Lower leg skin (tissue), 4 donors: ENCODE results near the gene TP53RK. TPM values are rescaled to one million over a fixed set of nuclear protein-coding genes. Genes with fewer than 3 reads are reported as not detected.

ENCODE experiments used
- DNase-seq, 2 donors: peaks; one replicate each; pipeline ENCODE4 v3.0.0-alpha.2; 2019; ENCODE audit warnings: low spot score in 2 of 2
- H3K4me3 ChIP-seq: fragments of 200-600 bp; sonication (generic); 2 replicates; pipeline ENCODE4 v1.5.1; 2017; ENCODE audit warnings: mild to moderate bottlenecking, low read depth; ENCODE audit not compliant: poor library complexity, severe bottlenecking
- CTCF ChIP-seq, 3 donors: fragments of 450-650 bp; IDR thresholded peaks; one replicate each; pipeline ENCODE4 v1.5.1; 2016; ENCODE audit warnings: antibody characterized with exemption in 3 of 3, mild to moderate bottlenecking in 3 of 3, moderate library complexity in 2 of 3
- POLR2A ChIP-seq, 2 donors: fragments of 450-650 bp; IDR thresholded peaks; one replicate each; pipeline ENCODE4 v1.6.1; 2016 to 2017; ENCODE audit warnings: antibody characterized with exemption in 2 of 2, mild to moderate bottlenecking in 1 of 2, moderate library complexity in 1 of 2
- WGBS, 2 donors: methylation state at CpG; one replicate each; pipeline ENCODE4 v1.1.5; 2018; 5-methylcytosine and 5-hydroxymethylcytosine counted together
- intact Hi-C: fragments of 100-400 bp; cut with DNase I; formaldehyde crosslinking; loops from one replicate; pipeline ENCODE4 v1.15.0; 2023; ENCODE audit warnings: low total_unique reads
- total RNA-seq, 4 donors: library from RNA; depleted of rRNA; stranded (reverse); fragments of >200 nt; gene quantifications; one replicate each; pipeline ENCODE4 v1.1.0, GENCODE V29; 2016

TP53RK gene
- total RNA-seq, 4 donors from 2014 or later, result 19.5 to 28.6 (median 24.0) TPM

DNA sequence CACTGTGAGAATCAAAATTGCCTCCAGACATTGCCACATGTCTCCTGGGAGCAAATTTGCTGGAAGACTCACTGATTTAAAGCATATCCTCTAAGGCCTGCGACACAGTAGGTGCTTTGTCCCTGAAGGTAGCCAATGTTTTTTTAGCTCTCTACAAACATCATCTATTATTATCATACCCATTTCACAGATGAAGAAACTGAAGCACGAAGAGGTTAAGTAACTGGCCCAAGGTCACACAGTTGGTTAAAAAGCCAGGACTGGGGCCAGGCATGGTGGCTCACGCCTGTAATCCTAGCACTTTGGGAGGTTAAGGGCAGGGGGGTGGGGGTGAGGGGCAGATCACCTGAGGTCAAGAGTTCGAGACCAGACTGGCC lies 50.4 kb downstream of the TP53RK start:
- TF ChIP-seq CTCF (IDR thresholded peaks at IDR 0.05) (no peak), POLR2A (IDR thresholded peaks at IDR 0.05) (no peak)
- DNase-seq, result peak in 1 of 2 donors; percentile 17
- intact Hi-C loops, result no loop called here
- H3K4me3 ChIP-seq, result no peak overlapping the region
- WGBS, 2 donors, result 89 to 95% methylated on average over 4 of the region's 4 CpGs

- 79 to 82% methylated on average over 17 to 18 of the region's 18 CpGs for WGBS, 2 donors
- intact Hi-C loops, result no loop called here
- H3K4me3 ChIP-seq, result no peak overlapping the region
- DNase-seq, result peak in 1 of 2 donors; percentile 79
- TF ChIP-seq POLR2A (IDR thresholded peaks at IDR 0.05), result no peak
Measured at GRCh38 chr20:46638134-46638897, 50.9 kb downstream of the TP53RK start.

- TF ChIP-seq CTCF (IDR thresholded peaks at IDR 0.05) (no peak), POLR2A (IDR thresholded peaks at IDR 0.05) (no peak)
- no peak overlapping the region for H3K4me3 ChIP-seq
- intact Hi-C loops, result no loop called here
- peak in 1 of 2 donors; percentile 58 for DNase-seq
- 79 to 86% methylated on average over 4 of the region's 4 CpGs for WGBS, 2 donors
Measured at GRCh38 chr20:46637427-46638133, 51.7 kb downstream of the TP53RK start.

DNA sequence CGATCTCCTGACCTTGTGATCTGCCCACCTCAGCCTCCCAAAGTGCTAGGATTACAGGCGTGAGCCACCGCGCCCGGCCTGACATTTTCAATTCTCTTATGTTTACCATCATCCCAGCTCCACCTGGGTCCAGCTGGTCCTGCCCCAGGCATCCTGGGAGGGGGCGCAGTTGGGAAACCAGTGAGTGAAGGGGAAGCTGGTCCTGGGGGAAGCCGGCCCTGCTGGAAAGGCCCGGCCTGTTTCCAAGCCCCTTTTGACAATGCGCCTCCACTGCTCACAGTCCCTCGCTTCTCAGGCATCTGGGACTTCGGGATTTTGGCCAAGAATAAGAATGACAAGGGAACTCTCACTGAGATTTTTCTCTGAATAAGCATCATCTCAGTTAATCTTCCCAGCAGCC lies 52.2 kb downstream of the TP53RK start:
- DNase-seq, result peak in 1 of 2 donors; percentile 39
- 89 to 90% methylated on average over 11 of the region's 11 CpGs for WGBS, 2 donors
- TF ChIP-seq POLR2A (IDR thresholded peaks at IDR 0.05), result no peak
- H3K4me3 ChIP-seq, result no peak overlapping the region
- intact Hi-C loops, result no loop called here

DNA sequence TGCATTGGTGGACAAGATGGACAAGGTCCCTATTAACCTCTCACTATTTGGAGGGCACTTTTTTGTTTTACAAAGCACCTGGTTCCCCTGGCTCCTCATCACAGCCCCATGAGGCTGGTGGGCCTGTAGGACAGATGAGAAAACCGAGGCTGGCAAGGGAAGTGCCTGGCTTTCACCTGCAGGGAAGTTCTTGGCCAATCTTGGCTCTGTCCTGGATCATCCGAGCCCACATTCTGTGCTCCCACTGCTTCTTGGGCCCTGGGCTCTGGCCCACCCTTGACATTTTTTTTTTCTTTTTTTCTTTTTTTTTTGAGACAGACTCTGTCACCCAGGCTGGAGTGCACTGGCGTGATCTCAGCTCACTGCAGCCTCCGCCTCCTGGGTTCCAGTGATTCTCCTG lies 52.7 kb downstream of the TP53RK start:
- DNase-seq, result peak in 1 of 2 donors; percentile 28
- H3K4me3 ChIP-seq, result no peak overlapping the region
- 93 to 97% methylated on average over 4 of the region's 4 CpGs for WGBS, 2 donors
- intact Hi-C loops, result no loop called here
- no peak for TF ChIP-seq POLR2A (IDR thresholded peaks at IDR 0.05)
- no peak for TF ChIP-seq CTCF (IDR thresholded peaks at IDR 0.05)

- DNase-seq, result peak in 1 of 2 donors; percentile 12
- intact Hi-C loops, result no loop called here
- TF ChIP-seq CTCF (IDR thresholded peaks at IDR 0.05) (no peak), POLR2A (IDR thresholded peaks at IDR 0.05) (no peak)
- H3K4me3 ChIP-seq, result no peak overlapping the region
- WGBS, 2 donors, result 80% methylated on average over 5 of the region's 5 CpGs
Measured at GRCh38 chr20:46635514-46636136, 53.6 kb downstream of the TP53RK start.
